Suprapubic skin (tissue), 3 donors: Measurements from ENCODE around the gene CEACAM16.

Experiments
- POLR2A ChIP-seq, 2 donors: fragments of 450-650 bp; IDR thresholded peaks; one replicate each; pipeline ENCODE4 v1.6.1; 2017; ENCODE audit warnings: antibody characterized with exemption in 2 of 2, mild to moderate bottlenecking in 2 of 2, moderate library complexity in 2 of 2
- TF ChIP-seq, protein P1 (sequence below), 2 donors: fragments of 200-600 bp in 1 of 2; fragments of 450-650 bp in 1 of 2; sonication (generic) in 1 of 2; IDR thresholded peaks; one replicate each; pipeline ENCODE4 v1.5.1; 2016 to 2019; ENCODE audit warnings: antibody characterized with exemption in 2 of 2, mild to moderate bottlenecking in 1 of 2, moderate library complexity in 1 of 2

DNA sequence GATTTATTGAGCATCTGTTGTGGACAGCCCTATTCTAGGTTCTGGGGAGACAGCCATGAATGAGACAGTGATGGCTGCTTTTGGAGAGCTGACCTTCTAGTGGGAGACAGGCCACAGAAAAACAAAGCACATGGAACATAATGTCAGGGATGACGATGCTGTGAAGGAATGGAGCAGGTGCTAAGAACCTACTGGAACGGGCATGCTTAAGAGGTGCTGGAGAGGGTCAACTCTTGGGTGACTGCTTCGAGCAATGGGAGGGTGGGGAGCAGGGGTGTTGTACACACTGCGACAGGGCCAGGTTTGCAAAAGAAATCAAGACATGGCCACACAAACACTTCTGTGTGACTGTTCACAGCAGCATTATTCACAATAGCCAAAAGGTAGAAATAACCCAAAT, 12.1 kb upstream of the CEACAM16 start:
- TF ChIP-seq, protein P1, sequence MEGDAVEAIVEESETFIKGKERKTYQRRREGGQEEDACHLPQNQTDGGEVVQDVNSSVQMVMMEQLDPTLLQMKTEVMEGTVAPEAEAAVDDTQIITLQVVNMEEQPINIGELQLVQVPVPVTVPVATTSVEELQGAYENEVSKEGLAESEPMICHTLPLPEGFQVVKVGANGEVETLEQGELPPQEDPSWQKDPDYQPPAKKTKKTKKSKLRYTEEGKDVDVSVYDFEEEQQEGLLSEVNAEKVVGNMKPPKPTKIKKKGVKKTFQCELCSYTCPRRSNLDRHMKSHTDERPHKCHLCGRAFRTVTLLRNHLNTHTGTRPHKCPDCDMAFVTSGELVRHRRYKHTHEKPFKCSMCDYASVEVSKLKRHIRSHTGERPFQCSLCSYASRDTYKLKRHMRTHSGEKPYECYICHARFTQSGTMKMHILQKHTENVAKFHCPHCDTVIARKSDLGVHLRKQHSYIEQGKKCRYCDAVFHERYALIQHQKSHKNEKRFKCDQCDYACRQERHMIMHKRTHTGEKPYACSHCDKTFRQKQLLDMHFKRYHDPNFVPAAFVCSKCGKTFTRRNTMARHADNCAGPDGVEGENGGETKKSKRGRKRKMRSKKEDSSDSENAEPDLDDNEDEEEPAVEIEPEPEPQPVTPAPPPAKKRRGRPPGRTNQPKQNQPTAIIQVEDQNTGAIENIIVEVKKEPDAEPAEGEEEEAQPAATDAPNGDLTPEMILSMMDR (IDR thresholded peaks at IDR 0.05): no peak
- no peak for TF ChIP-seq POLR2A (IDR thresholded peaks at IDR 0.05)
